ENCODE data around the gene MAPKAP1. TPM values are rescaled to one million over a fixed set of nuclear protein-coding genes. Genes with fewer than 3 reads are reported as not detected.
A peak's percentile ranks its signal among the peaks of the same experiment; 100 is the strongest.

MAPKAP1 gene
- total and polyA plus RNA-seq, 9 of the 15 experiments (the other 6 are each of a cell fraction or from before 2014, with no cell fraction given), result 2.6 to 82.1 (median 61.1) TPM

- TF ChIP-seq ZNF76 (CRISPR knock-in tag; IDR thresholded peaks at IDR 0.05; ENCODE audit: borderline replicate concordance), result no peak
- no peak for TF ChIP-seq ZNF584 (CRISPR knock-in tag; IDR thresholded peaks at IDR 0.05; ENCODE audit: low read depth)
- no peak for TF ChIP-seq NBN (IDR thresholded peaks at IDR 0.05; ENCODE audit: low read depth)
- no peak for TF ChIP-seq HIVEP1 (CRISPR knock-in tag; IDR thresholded peaks at IDR 0.05)
- no peak for TF ChIP-seq HDAC8 (tag; IDR thresholded peaks at IDR 0.05)
- TF ChIP-seq ZNF324 (CRISPR knock-in tag; IDR thresholded peaks at IDR 0.05), result no peak
- no peak; the same call in 1 of the 2 replicates for TF ChIP-seq ARID4B (CRISPR knock-in tag; IDR thresholded peaks at IDR 0.05)
- no peak for TF ChIP-seq POU5F1 (IDR thresholded peaks at IDR 0.05; ENCODE audit: borderline replicate concordance, low read depth, low read length, partially characterized antibody)
- TF ChIP-seq SIN3A (IDR thresholded peaks at IDR 0.05; ENCODE audit: borderline replicate concordance in 2 of 2, control insufficient read depth in 1 of 2, low read depth in 2 of 2, low read length in 2 of 2), result no peak
- no peak for TF ChIP-seq NEUROD1 (IDR thresholded peaks at IDR 0.05; ENCODE audit: borderline replicate concordance, low read depth, low read length, partially characterized antibody)
- 0 out of 2 replicates have a peak, but pooled peaks have one; percentile 19 for TF ChIP-seq BCOR (IDR thresholded peaks at IDR 0.05)
- no peak; the same call in 1 of the 2 replicates for TF ChIP-seq IRF2 (CRISPR knock-in tag; IDR thresholded peaks at IDR 0.05)
- no peak for TF ChIP-seq ARNT (IDR thresholded peaks at IDR 0.05)
- no peak for TF ChIP-seq TCF7L2 (IDR thresholded peaks at IDR 0.05; ENCODE audit: low read depth, low read length)
- no peak for TF ChIP-seq EP400 (IDR thresholded peaks at IDR 0.05)
- TF ChIP-seq ZFX (CRISPR knock-in tag; IDR thresholded peaks at IDR 0.05), result peak; percentile 81
- TF ChIP-seq SMC3 (conservative IDR thresholded peaks at IDR 0.05; ENCODE audit: insufficient read depth, low read depth, low read length), result peak; percentile 85
- TF ChIP-seq RAD21 (CRISPR knock-in tag; conservative IDR thresholded peaks at IDR 0.05 in 1 of 2, IDR thresholded peaks at IDR 0.05 in 1 of 2), result peak; percentile 84 to 91
- no peak for TF ChIP-seq TEAD1 (CRISPR knock-in tag; IDR thresholded peaks at IDR 0.05)
- TF ChIP-seq TFAM (CRISPR knock-in tag; conservative IDR thresholded peaks at IDR 0.05), result no peak
- TF ChIP-seq ZKSCAN3 (CRISPR knock-in tag; IDR thresholded peaks at IDR 0.05), result no peak
- TF ChIP-seq, protein P1, sequence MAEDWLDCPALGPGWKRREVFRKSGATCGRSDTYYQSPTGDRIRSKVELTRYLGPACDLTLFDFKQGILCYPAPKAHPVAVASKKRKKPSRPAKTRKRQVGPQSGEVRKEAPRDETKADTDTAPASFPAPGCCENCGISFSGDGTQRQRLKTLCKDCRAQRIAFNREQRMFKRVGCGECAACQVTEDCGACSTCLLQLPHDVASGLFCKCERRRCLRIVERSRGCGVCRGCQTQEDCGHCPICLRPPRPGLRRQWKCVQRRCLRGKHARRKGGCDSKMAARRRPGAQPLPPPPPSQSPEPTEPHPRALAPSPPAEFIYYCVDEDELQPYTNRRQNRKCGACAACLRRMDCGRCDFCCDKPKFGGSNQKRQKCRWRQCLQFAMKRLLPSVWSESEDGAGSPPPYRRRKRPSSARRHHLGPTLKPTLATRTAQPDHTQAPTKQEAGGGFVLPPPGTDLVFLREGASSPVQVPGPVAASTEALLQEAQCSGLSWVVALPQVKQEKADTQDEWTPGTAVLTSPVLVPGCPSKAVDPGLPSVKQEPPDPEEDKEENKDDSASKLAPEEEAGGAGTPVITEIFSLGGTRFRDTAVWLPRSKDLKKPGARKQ (CRISPR knock-in tag; IDR thresholded peaks at IDR 0.05), result no peak
Observed at GRCh38 chr9:125407974-125408900, 298.8 kb downstream of the MAPKAP1 start (continued).

Data from K562 (cell line).